Subcutaneous abdominal adipose tissue (tissue), 5 donors: Measurements from ENCODE around the gene ZNF622.

Experiments
- H3K27ac ChIP-seq: one replicate; pipeline ENCODE4 v1.7.0; 2013; ENCODE audit warnings: low read depth, mild to moderate bottlenecking, inconsistent platforms, low read length, moderate library complexity
- H3K27me3 ChIP-seq, 5 donors: one replicate each; pipeline ENCODE4 v1.7.0; 2013; ENCODE audit warnings: low read length in 5 of 5, inconsistent platforms in 1 of 5; ENCODE audit not compliant: control insufficient read depth in 5 of 5, insufficient read depth in 4 of 5
- H3K36me3 ChIP-seq, 5 donors: one replicate each; pipeline ENCODE4 v1.7.0; 2013; ENCODE audit warnings: low read length in 5 of 5; ENCODE audit not compliant: control insufficient read depth in 5 of 5, insufficient read depth in 5 of 5
- H3K4me1 ChIP-seq, 5 donors: one replicate each; pipeline ENCODE4 v1.7.0; 2013; ENCODE audit warnings: low read length in 5 of 5, mild to moderate bottlenecking in 3 of 5, moderate library complexity in 1 of 5; ENCODE audit not compliant: control insufficient read depth in 5 of 5, insufficient read depth in 5 of 5
- H3K4me3 ChIP-seq, 5 donors: one replicate each; pipeline ENCODE4 v1.7.0; 2013; ENCODE audit warnings: low read length in 5 of 5, low read depth in 1 of 5
- H3K9ac ChIP-seq, 5 donors: one replicate each; pipeline ENCODE4 v1.7.0; 2013; ENCODE audit warnings: low read length in 5 of 5, mild to moderate bottlenecking in 4 of 5, moderate library complexity in 3 of 5
- H3K9me3 ChIP-seq, 5 donors: one replicate each; pipeline ENCODE4 v1.7.0; 2013; ENCODE audit warnings: low read length in 5 of 5; ENCODE audit not compliant: control insufficient read depth in 5 of 5
- donor health status: healthy.
- donor health status: healthy.
- donor health status: healthy.
- donor health status: healthy.
- donor health status: healthy.

ZNF622 gene

GRCh38 chr5:16465544-16466432 lies at the start of gene ZNF622:
ZNF622 (minus strand) TSS chr5:16465800; CDS start chr5:16465665, 135 bp downstream.
- Histone ChIP-seq H3K27me3 (no peaks in the 10 kb centered on the region), H3K36me3 (peaks cover 22 to 27% (median 26%) of the 10 kb centered on the region in 5 donors), H3K9ac (peak within 1 kb of the TSS; percentile 74 to 98 (median 97)), H3K4me3 (peak within 1 kb of the TSS; percentile 93 to 99 (median 96)), H3K27ac (peak within 1 kb of the TSS; percentile 84), H3K9me3 (no peaks in the 10 kb centered on the region), H3K4me1 (peaks cover 4 to 53% (median 48%) of the 10 kb centered on the region in 5 donors)

- no peaks in the 10 kb centered on the region for H3K9me3 ChIP-seq
- H3K4me3 ChIP-seq: no peak overlapping the region
- no peak overlapping the region for H3K27ac ChIP-seq
- no peak overlapping the region for H3K9ac ChIP-seq
- no peaks in the 10 kb centered on the region for H3K36me3 ChIP-seq
- H3K27me3 ChIP-seq: no peaks in the 10 kb centered on the region
- H3K4me1 ChIP-seq: peaks cover 0 to 11% (median 7%) of the 10 kb centered on the region in 5 donors
Observed at GRCh38 chr5:16510098-16510497, 44.5 kb upstream of the ZNF622 start.

GRCh38 chr5:16508730-16509531 lies 43.3 kb upstream of the ZNF622 start:
- Histone ChIP-seq H3K9me3 (no peaks in the 10 kb centered on the region), H3K27me3 (no peaks in the 10 kb centered on the region), H3K36me3 (no peaks in the 10 kb centered on the region), H3K4me1 (peaks cover 0 to 11% (median 7%) of the 10 kb centered on the region in 5 donors), H3K9ac (peak overlapping the region in 1 of 5 donors; percentile 64), H3K27ac (peak overlapping the region; percentile 56), H3K4me3 (peak overlapping the region in 3 of 5 donors; percentile 5 to 49 (median 31))

- Histone ChIP-seq H3K9me3 (no peaks in the 10 kb centered on the region), H3K27me3 (no peaks in the 10 kb centered on the region), H3K36me3 (no peaks in the 10 kb centered on the region), H3K4me3 (no peak overlapping the region), H3K27ac (no peak overlapping the region), H3K9ac (no peak overlapping the region), H3K4me1 (peaks cover 0 to 11% (median 7%) of the 10 kb centered on the region in 5 donors)
Observed at GRCh38 chr5:16507716-16508115, 42.1 kb upstream of the ZNF622 start.

GRCh38 chr5:16505904-16506303 lies 40.3 kb upstream of the ZNF622 start:
- no peak overlapping the region for H3K9ac ChIP-seq
- H3K9me3 ChIP-seq: no peaks in the 10 kb centered on the region
- H3K4me1 ChIP-seq: peaks cover 0 to 11% (median 7%) of the 10 kb centered on the region in 5 donors
- no peak overlapping the region for H3K4me3 ChIP-seq
- no peak overlapping the region for H3K27ac ChIP-seq
- H3K36me3 ChIP-seq: no peaks in the 10 kb centered on the region
- no peaks in the 10 kb centered on the region for H3K27me3 ChIP-seq

GRCh38 chr5:16505140-16505891 lies 39.7 kb upstream of the ZNF622 start:
- H3K36me3 ChIP-seq: no peaks in the 10 kb centered on the region
- H3K4me3 ChIP-seq: no peak overlapping the region
- H3K9ac ChIP-seq: no peak overlapping the region
- no peaks in the 10 kb centered on the region for H3K27me3 ChIP-seq
- peaks cover 0 to 11% (median 7%) of the 10 kb centered on the region in 5 donors for H3K4me1 ChIP-seq
- H3K27ac ChIP-seq: no peak overlapping the region
- no peaks in the 10 kb centered on the region for H3K9me3 ChIP-seq

- H3K4me1 ChIP-seq: peaks cover 0 to 10% (median 7%) of the 10 kb centered on the region in 5 donors
- H3K27me3 ChIP-seq: no peaks in the 10 kb centered on the region
- no peaks in the 10 kb centered on the region for H3K36me3 ChIP-seq
- H3K9me3 ChIP-seq: peaks cover 0 to 2% (median 0%) of the 10 kb centered on the region in 5 donors
- H3K27ac ChIP-seq: no peak overlapping the region
- H3K4me3 ChIP-seq: no peak overlapping the region
- H3K9ac ChIP-seq: no peak overlapping the region
Observed at GRCh38 chr5:16504571-16504970, 39.0 kb upstream of the ZNF622 start.

GRCh38 chr5:16502866-16503265 lies 37.3 kb upstream of the ZNF622 start:
- Histone ChIP-seq H3K9me3 (peaks cover 0 to 2% (median 0%) of the 10 kb centered on the region in 5 donors), H3K27me3 (no peaks in the 10 kb centered on the region), H3K4me3 (no peak overlapping the region), H3K27ac (no peak overlapping the region), H3K4me1 (no peaks in the 10 kb centered on the region), H3K9ac (no peak overlapping the region), H3K36me3 (no peaks in the 10 kb centered on the region)

- no peak overlapping the region for H3K4me3 ChIP-seq
- H3K36me3 ChIP-seq: no peaks in the 10 kb centered on the region
- no peak overlapping the region for H3K9ac ChIP-seq
- peaks cover 0 to 9% (median 0%) of the 10 kb centered on the region in 5 donors for H3K9me3 ChIP-seq
- no peaks in the 10 kb centered on the region for H3K4me1 ChIP-seq
- no peak overlapping the region for H3K27ac ChIP-seq
- H3K27me3 ChIP-seq: no peaks in the 10 kb centered on the region
Observed at GRCh38 chr5:16500024-16500423, 34.4 kb upstream of the ZNF622 start.
